Small intestine (tissue), 4 donors: Measurements from ENCODE around the gene IL17RB. TPM values are rescaled to one million over a fixed set of nuclear protein-coding genes. Genes with fewer than 3 reads are reported as not detected.

ENCODE experiments used
- polyA plus RNA-seq, 4 donors: library from polyadenylated mRNA; stranded (reverse) in 3 of 4; unstranded in 1 of 4; fragments of 200-250 nt in 3 of 4; fragments of 120-200 nt in 1 of 4; gene quantifications; one replicate each; pipeline versions ENCODE4 v1.2.1 to v1.2.3, GENCODE V29; 2013
- donor health status: healthy with polysubstance abuse.
- donor health status: Bipolar disorder and iron deficiency.
- donor health status: healthy.

IL17RB gene
- polyA plus RNA-seq, 4 donors: 2.4 to 14.7 (median 9.8) TPM

Other genes starting within 250 kb of the IL17RB start
- gene CHDH, start 149 bp upstream of the IL17RB start, polyA plus RNA-seq: 10 to 100 TPM in 1 of 4 donors, 1 to 10 TPM in 3; 2.2 to 17.9 (median 7.9) TPM
- gene ACTR8, start 35.6 kb downstream of the IL17RB start, polyA plus RNA-seq: 10 to 100 TPM in 1 of 4 donors, 1 to 10 TPM in 3; 6.2 to 27.0 (median 8.2) TPM
- gene SELENOK, start 45.3 kb downstream of the IL17RB start, polyA plus RNA-seq: 100 to 1,000 TPM in 1 of 4 donors, 10 to 100 TPM in 3; 56.4 to 115 (median 70.8) TPM